ENCODE measurements around the gene PHLDA3. TPM values are rescaled to one million over a fixed set of nuclear protein-coding genes. Genes with fewer than 3 reads are reported as not detected.

The PHLDA3 gene
- total RNA-seq, 1 donor from 2014 or later, result 18.5 TPM

DNA sequence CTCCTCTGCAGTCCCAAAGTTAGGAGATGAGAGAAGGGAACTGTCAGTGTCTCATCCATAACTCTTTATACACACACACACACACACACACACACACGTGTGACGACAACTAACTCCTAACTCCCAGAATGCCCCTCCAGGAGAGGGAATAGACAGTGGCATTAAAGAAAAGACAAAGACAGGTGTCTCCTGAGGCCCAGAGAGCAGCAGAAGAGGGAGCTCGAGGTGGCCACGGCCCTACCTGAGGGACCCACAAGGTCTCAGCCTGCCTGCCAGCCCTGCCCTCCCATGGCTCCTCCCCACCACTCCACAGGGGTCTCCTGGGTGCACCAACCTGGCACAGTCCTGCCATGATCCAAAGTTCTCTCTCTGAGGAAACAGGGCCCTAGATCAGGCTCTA lies 1.6 kb upstream of the PHLDA3 start:
- Mint-ChIP-seq H3K27ac (ENCODE audit: unreplicated experiment) (no peak overlapping the region), H3K9me3 (ENCODE audit: unreplicated experiment) (peaks cover 7% of the 10 kb centered on the region), H3K36me3 (ENCODE audit: unreplicated experiment) (no peaks in the 10 kb centered on the region), H3K27me3 (ENCODE audit: unreplicated experiment) (peaks cover 16% of the 10 kb centered on the region), H3K4me1 (ENCODE audit: low read depth, unreplicated experiment) (peaks cover 8% of the 10 kb centered on the region), H3K4me3 (ENCODE audit: unreplicated experiment) (peak overlapping the region; percentile 74)
- DNase-seq, result no peak
- TF ChIP-seq, protein P1, sequence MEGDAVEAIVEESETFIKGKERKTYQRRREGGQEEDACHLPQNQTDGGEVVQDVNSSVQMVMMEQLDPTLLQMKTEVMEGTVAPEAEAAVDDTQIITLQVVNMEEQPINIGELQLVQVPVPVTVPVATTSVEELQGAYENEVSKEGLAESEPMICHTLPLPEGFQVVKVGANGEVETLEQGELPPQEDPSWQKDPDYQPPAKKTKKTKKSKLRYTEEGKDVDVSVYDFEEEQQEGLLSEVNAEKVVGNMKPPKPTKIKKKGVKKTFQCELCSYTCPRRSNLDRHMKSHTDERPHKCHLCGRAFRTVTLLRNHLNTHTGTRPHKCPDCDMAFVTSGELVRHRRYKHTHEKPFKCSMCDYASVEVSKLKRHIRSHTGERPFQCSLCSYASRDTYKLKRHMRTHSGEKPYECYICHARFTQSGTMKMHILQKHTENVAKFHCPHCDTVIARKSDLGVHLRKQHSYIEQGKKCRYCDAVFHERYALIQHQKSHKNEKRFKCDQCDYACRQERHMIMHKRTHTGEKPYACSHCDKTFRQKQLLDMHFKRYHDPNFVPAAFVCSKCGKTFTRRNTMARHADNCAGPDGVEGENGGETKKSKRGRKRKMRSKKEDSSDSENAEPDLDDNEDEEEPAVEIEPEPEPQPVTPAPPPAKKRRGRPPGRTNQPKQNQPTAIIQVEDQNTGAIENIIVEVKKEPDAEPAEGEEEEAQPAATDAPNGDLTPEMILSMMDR (IDR thresholded peaks at IDR 0.05; ENCODE audit: partially characterized antibody, unreplicated experiment), result no peak

DNA sequence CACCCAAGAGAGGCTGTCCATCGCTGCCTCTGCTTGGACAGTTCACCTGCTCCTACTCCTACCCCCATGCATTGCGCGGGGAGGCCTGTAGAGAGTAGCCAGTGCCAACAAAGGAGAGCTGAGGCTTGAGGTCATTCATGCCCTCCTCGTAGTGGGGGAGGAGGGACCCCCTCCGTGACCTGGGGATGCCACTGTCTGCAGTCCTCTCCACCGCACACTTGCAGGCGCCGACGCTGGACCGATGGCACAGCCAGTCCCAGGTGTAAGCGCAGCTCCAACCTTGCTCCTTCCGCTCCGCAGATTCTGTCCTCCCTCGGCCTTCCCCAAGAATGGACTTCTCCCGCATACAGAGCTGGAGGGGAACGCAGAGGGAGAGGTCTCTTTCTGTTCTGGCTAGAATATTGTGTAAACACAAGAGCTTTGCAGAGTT lies 672 bp upstream of the PHLDA3 start:
- TF ChIP-seq, protein P1 (IDR thresholded peaks at IDR 0.05; ENCODE audit: partially characterized antibody, unreplicated experiment), result no peak
- Mint-ChIP-seq H3K27ac (ENCODE audit: unreplicated experiment) (peak overlapping the region; percentile 85), H3K4me3 (ENCODE audit: unreplicated experiment) (peak overlapping the region; percentile 78), H3K27me3 (ENCODE audit: unreplicated experiment) (peaks cover 16% of the 10 kb centered on the region), H3K9me3 (ENCODE audit: unreplicated experiment) (peaks cover 7% of the 10 kb centered on the region), H3K4me1 (ENCODE audit: low read depth, unreplicated experiment) (peaks cover 8% of the 10 kb centered on the region), H3K36me3 (ENCODE audit: unreplicated experiment) (no peaks in the 10 kb centered on the region)
- DNase-seq, result no peak

DNA sequence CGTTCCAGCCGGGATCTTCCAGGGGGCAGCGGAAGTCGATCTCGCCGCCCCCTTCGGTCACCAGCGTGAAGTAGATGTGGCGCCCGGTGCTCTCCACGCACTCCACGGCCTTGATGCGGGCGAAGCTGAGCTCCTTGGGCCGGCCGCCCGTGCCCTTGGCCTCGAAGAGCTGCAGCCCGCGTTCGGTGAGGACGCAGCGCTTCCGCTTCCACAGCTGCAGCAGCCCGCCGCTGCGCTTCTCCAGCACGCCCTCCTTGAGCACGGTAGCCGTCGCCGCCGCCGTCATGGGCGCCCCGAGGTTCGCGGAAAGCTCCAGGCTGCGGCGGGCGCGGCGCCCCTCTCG lies 516 bp downstream of the PHLDA3 start:
- H3K27me3 Mint-ChIP-seq (ENCODE audit: unreplicated experiment), result peaks cover 16% of the 10 kb centered on the region
- TF ChIP-seq, protein P1 (IDR thresholded peaks at IDR 0.05; ENCODE audit: partially characterized antibody, unreplicated experiment), result no peak
- no peak overlapping the region for H3K27ac Mint-ChIP-seq (ENCODE audit: unreplicated experiment)

DNA sequence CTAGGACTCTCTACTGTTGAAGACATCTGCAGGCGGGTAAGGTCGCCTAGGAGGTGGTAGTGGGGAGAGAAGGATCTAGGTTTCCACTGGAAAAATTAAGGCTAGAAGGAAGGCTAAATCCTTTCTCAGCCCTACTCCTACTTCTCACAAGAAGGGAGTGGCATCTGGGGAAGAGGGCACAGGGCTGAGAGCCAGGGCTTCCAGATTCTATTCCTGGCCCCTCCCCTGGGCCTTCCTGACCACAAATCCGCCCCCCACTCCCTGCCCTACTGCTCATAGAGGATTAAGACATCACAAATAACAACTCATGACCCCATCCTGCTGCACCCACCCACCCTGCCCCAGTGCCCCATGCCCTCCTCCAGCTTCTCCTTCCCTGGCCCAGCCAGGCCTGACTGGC lies 2.5 kb downstream of the PHLDA3 start:
- TF ChIP-seq, protein P1 (IDR thresholded peaks at IDR 0.05; ENCODE audit: partially characterized antibody, unreplicated experiment), result no peak
- peaks cover 5% of the 10 kb centered on the region for H3K36me3 Mint-ChIP-seq (ENCODE audit: unreplicated experiment)
- no peak overlapping the region for H3K4me3 Mint-ChIP-seq (ENCODE audit: unreplicated experiment)
- H3K9me3 Mint-ChIP-seq (ENCODE audit: unreplicated experiment), result peaks cover 7% of the 10 kb centered on the region
- DNase-seq, result no peak
- peaks cover 12% of the 10 kb centered on the region for H3K4me1 Mint-ChIP-seq (ENCODE audit: low read depth, unreplicated experiment)
- peaks cover 13% of the 10 kb centered on the region for H3K27me3 Mint-ChIP-seq (ENCODE audit: unreplicated experiment)
- H3K27ac Mint-ChIP-seq (ENCODE audit: unreplicated experiment), result no peak overlapping the region

More for the DNA sequence above, 516 bp downstream of the PHLDA3 start:
- peak; percentile 62 for DNase-seq
- Mint-ChIP-seq H3K4me1 (ENCODE audit: low read depth, unreplicated experiment) (peaks cover 12% of the 10 kb centered on the region), H3K9me3 (ENCODE audit: unreplicated experiment) (peaks cover 7% of the 10 kb centered on the region), H3K36me3 (ENCODE audit: unreplicated experiment) (peaks cover 5% of the 10 kb centered on the region), H3K4me3 (ENCODE audit: unreplicated experiment) (peak overlapping the region; percentile 92)

DNA sequence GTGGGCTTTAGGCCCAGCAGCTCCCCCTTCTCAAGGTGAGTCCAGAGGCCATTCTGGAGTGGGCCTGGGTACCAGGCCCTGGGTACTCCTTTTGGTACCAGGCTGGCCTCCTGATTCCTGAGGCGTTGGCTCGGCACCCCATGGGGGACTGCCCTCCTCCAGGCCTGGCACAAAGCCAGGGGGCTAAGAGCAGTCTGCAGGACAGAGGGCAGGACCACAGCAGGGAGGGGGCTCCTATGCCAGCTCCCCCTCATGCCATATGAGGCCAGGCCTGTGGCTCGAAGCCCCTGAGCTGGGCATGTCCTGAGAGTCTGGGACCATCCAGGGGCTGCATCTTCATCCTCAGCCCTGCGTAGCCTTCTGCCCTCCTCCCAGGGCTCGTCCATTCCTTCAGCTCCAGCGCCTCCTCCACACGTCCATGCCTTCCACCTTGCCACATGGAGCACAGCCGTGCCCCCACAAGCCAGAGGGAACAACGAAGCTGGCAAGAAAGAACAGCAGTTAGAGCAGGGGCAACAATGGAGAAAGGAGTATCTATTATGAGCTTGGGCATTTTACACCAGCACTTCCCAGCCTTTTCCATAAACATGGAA lies 3.2 kb downstream of the PHLDA3 start:
- H3K4me3 Mint-ChIP-seq (ENCODE audit: unreplicated experiment), result peak overlapping the region; percentile 30
- DNase-seq, result no peak
- H3K4me1 Mint-ChIP-seq (ENCODE audit: low read depth, unreplicated experiment), result peaks cover 12% of the 10 kb centered on the region
- H3K36me3 Mint-ChIP-seq (ENCODE audit: unreplicated experiment), result peaks cover 5% of the 10 kb centered on the region
- peaks cover 6% of the 10 kb centered on the region for H3K9me3 Mint-ChIP-seq (ENCODE audit: unreplicated experiment)
- H3K27me3 Mint-ChIP-seq (ENCODE audit: unreplicated experiment), result peaks cover 13% of the 10 kb centered on the region
- no peak overlapping the region for H3K27ac Mint-ChIP-seq (ENCODE audit: unreplicated experiment)
- TF ChIP-seq, protein P1 (IDR thresholded peaks at IDR 0.05; ENCODE audit: partially characterized antibody, unreplicated experiment), result no peak

Data from glutamatergic neuron (in vitro differentiated cells).